Stimulated activated CD8-positive, alpha-beta memory T cell treated with anti-CD3 and anti-CD28 coated beads, Interleukin-7, amount 100 ng/mL, for 24 hours (primary cell): ENCODE results near the gene CDK6.

Experiments used
- DNase-seq: peaks from one replicate; pipeline ENCODE4 v3.0.0-alpha.2; 2020; ENCODE audit warnings: low read depth

The CDK6 gene

DNA sequence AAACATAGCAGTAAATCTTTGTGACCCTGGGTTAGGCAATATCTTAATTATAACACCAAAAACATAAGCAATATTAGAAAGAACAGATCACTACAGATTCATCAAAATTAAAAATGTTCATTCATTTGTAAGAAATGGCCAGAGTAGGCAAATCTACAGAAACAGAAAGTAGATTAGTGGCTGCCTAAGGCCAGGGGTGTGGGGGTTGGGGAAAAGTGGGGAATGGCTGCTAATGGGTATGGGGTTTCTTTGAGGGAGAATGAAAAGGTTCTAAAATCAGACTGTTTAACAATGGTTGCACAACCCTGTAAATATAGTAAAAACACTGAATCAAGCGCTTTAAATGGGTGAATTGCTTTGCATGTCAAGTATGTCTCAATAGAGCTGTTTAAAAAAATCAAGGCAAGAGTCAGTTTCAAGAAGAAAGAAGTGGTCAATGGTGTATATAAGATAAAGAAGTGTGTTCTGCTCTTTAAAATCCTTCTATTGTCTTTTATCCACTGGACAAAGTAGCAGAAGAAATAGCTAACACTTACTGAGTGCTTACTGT, 42.6 kb downstream of the CDK6 start:
- DNase-seq = no peak

DNA sequence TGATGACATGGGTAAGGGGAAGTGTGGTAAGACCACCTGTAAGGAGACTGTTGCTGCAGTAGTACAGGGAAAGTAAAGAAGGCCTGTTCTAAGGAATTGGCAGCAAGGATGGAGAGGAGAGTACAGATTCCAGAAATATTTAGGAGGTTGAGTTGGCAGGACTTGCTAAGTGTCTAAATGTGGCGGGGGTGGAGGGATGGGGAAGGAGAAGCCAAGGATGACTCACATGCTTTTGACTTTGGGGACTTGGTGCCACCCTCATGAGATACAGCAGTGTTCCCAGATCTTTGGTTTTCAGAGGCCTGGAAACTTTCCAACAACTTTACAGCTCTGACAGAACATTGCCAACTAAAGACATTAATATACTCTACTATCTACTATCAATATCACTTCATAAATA, 45.4 kb downstream of the CDK6 start:
- DNase-seq = no peak

DNA sequence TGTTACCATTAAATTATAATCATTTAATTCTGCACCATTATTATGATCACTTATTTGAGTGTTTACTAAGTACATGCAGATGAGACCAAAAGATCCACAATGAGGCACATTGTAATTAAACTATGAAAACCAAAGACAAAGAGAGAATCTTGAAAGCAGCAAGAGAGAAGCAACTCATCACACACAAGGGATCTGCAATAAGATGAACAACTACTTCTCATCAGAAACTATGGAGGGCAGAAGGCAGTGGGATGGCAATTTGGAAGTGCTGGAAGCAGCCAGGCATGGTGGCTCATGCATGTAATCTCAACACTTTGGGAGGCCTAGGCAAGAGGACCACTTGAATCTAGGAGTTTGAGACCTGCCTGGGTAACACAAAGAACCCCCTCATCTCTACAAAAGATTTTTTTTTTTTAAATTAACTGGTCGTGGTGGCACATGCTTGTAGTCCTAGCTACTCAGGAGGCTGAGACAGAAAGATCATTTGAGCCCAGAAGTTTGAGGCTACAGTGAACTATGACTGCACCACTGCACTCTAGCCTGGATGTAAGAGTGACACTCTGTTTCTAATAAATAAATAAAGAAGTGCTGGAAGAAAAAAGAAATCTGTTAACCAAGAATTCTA, 47.7 kb downstream of the CDK6 start:
- DNase-seq = no peak

DNA sequence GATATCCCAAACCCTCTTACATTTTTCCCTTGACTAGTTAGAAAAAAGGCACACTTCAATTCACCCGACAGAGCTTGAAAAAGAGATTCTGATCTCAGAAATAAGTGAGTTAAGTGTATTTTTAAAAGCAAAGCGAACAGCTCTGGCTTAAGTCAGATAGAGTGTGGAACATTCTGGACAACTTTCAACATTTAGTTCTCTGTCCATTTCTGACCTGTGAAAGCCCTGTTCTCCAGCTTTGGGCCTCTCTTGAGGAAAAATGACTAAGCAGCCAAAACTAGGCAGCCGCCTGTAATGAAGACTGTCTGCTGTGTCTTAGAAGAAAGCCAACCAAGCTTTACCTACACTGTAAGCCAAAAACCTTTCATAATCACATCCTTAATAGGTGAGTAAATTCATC, 50.5 kb downstream of the CDK6 start:
- DNase-seq = no peak

DNA sequence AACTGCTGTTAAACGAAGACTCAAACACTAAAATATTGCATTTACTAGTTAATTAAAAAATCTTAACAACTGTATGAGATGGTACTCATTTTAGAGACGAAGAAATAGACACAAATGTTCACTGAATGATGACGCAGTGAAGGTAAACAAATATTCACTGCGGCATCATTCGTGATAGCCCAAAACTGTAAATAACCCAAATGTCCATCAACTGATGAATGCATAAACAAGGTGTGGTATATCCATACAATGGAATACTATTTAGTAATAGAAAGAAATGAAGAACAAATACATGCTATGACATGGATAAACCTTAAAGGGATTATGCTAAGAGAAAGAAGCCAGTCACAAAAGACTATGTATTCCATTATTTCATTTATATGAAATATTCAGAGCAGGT, 51.4 kb downstream of the CDK6 start:
- no peak for DNase-seq

DNA sequence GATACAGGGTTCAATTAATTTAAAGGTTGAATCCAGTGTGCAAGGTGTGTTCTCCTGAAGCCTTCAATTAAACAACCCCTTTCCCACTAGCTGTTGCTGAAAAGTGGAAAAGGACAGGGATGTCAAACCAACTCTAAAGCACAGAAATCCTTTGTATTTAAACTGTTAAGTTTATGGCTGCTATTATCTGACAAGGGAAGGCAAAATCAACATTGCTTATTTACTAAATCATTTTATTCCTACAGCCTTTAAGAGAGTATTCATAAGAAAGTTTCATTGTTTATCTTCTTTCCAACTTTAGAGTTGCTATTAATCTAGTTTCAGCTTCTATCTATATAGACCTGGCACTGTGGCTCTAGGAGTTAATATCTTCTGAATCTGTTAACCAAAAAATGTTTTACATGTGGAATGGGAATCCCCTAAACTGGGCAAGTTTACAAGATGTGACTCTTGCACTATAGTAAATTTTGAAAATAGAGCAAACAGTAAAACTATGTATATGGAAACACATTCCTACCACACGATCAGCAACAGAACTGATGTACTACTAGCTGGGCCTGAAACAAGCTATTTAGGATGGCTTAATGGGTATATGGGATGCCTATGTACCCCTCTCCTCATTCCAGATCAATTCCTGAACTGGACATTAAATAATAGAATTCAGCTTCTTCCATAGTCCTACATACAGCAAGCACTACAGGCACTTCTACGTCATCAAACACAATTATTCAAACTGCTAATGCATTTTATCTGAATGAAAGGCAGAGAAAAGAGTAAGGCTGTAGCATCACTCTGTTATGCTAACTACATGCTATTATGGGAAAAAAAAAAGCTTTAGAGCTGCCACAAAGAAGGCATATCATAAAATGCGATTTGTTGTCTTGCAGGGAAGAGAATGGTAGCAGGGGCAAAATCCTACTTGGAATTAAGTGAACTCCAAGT, 52.8 kb downstream of the CDK6 start:
- no peak for DNase-seq

DNA sequence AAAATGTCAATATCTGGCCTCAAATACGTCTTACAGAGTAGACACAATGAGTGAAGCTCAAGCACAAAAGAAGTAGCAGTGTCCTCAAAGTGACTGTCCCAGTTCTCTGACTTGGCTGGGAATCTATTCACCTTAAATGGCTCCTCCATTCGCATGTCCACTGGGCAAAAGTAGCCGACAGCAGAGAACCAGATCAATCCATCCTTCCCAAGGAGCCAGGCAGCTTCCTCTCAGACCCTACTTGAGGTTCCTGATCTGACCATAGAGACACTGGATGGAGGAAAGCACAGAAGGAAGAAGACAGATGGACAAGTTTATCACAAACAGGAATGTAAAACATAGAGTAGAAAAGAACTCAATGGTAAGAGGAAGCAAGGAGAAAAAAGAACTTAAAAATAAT, 53.5 kb downstream of the CDK6 start:
- DNase-seq = no peak

DNA sequence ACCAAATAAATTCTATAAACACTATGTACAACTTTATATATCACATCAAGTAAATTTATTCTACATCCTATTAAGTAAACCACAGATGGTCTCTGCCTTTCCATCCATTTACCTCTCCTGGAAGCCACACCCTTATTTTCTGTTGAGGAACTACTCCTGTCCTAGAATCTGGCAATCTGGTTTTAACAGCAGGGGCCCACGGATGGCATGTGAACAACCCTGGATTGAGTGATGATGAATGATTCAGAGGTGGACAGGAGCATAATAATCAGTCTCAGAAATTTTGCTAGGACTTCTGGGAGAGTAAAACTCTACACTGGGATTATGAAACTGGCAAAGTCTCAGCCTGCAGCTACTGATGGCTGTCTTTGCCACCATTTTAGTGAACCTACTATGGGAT, 54.1 kb downstream of the CDK6 start:
- no peak for DNase-seq

DNA sequence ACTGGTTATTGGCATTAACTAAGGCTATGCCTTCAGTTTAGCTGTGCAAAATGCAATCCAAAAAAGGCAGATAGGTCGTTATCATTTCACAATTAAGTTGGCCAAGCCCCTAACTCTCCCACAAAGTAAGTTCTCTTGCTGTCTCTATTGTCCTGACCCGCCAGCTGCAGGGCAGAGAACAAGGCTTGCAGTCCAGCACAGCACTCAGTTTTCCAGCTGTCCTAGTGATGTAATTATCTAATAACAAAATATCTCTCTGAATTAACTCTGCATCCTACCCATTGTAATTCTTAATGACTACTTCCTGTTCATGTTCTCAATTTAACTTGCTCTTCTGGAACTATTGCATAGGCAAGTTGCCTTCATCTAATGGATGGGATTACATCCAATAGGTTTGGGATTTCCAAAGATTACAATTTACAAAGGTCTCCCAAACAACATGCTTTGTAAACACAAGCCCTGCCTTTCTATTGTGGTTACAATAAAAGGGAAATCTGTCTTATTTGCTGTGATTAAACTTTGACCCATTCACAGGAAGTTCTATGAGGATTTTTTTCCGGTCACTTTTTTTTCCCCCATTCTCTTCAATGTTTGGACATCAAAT, 55.2 kb downstream of the CDK6 start:
- no peak for DNase-seq

DNA sequence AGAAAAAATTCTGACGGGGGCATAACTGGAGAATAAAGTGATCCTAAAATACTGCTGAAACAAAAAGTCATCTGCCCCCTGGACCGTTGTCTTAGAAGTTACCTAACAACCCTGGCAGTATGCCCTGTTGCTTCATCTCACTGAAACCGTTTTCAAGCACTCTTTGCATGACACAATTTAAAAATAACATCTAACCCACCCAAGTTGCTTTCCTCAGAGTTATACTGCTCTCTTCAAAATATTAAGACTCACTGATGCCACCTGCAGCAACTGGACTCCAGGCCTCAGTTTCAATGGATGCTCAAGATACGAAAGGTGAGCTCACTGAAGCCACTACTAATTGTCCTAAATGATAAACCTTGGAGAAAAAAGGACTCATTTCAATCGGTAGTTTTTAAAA, 57.4 kb downstream of the CDK6 start:
- no peak for DNase-seq

DNA sequence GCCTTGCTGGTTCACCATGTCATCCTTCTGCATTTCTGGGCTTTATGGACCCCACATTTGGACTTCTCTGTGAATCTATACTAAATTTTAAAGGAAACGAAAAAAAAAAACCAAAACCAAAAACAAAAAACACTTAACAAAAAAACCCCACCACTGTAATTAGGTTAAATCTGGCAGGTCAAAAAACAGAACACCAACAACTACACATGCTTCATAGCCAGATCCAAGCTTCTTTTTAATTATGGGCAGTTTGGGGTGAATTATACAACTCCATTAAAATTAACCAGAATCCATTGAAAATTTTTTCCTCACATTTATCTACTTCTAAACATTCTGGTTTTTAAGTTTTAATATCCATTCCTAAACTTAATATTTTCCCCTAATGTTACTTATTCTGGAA, 58.4 kb downstream of the CDK6 start:
- no peak for DNase-seq

DNA sequence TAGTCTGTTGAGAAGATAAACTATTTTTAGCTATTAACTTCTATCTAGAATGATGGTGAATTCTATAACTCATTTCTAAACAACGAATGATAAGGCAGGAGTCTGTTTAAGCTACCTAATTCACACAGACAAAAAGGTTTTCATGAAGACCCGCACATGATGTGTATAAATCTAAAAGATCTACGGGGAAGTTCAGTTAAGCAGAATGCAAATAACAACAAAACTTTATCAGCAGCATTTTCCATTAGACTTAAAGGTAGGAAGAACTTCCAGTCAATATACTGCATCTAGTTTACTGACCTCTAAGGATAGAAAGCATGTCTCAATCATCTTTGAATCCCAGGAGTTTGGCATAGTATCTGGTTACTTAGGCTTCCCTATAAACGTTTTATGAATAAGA, 62.6 kb downstream of the CDK6 start:
- DNase-seq = no peak

DNA sequence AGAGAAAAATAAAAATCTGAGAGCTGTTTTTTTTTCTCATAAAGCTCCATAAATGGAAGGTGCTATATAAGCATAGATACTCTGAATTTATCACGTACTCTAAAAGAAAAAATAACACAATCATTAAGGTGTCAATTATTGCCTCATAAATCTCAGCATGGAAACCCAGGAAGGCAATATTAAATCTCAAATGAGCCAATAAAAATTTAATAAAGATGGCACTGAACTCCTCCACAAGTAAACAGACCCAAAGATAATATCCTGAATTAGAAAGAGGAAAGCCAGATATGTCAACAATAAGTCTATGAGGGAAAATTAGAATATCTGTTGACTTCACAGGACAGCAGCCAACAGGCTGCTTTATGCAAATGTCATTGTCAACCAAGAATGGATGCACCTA, 66.5 kb downstream of the CDK6 start:
- no peak for DNase-seq

DNA sequence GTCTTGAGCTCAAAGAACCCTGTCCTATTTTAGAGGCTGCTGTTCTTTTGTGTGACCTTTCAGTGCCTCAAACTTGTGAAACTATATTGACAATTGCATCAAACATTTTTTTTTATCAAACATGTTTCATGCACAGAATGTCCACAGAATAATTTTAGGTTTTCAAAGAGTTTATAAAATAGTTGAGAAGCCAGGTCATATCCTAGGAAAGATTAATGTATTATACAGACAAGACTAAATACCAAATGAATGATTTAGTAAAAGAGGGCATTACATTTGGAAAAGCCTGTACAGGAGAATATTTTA, 67.0 kb downstream of the CDK6 start:
- DNase-seq = no peak

DNA sequence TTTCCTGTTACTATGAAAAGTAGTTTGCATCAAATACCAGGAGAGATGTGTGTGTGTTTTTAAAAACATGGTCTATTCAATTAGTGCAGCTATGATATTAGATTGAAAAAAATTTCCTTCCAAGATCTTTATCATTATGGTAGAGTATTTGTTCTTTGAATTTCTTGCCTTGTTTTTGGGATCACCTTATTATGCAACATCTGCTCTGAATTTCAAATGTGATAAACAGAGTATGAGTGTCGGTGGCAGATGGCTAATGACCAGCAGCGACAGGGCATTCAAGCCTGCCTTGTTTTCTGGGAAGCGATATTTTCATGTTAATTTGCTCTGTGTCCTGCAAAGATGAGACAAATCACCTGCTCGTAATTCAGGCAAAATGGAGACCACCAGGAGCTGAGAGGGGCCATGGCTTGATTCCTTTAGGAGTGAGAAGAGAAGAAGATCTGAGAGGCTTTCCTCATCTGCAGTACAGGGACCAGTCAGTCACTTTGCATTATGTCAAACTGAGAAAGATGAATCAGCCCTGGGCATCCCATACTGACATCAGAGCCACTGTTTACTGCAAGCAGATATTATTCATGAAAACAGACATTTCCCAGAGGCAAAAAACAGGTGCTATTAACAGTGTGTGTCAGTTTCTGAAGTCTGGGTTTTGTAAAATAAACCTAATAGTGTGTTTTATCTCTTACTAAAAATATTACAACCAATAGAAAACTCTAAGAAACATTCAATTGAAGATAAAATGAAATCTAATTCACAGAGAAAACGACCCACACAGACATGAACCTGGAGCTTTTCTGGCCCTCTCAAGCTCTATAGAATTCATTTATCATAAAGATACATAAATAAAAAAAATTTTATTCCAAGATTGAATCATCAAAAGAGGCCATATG, 67.6 kb downstream of the CDK6 start:
- no peak for DNase-seq

DNA sequence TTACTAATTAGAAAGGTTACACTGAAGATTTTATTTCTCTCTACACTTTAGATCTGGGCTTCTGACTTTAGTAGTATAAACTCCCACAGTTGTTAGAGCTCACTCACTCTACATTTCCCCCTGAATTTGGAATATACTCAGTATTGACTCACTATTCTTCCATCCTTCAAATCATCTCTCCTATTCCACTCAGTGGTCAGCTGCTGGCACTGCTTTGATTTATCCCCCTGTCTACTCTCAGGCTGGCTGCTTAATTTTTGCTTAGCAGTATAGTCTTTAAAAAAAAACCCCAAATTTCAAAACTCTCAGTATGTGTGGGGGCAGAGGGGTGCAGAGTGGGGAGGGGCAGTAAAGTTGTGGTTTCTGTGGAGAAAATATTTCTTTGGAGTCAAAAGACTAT, 68.9 kb downstream of the CDK6 start:
- DNase-seq = no peak

DNA sequence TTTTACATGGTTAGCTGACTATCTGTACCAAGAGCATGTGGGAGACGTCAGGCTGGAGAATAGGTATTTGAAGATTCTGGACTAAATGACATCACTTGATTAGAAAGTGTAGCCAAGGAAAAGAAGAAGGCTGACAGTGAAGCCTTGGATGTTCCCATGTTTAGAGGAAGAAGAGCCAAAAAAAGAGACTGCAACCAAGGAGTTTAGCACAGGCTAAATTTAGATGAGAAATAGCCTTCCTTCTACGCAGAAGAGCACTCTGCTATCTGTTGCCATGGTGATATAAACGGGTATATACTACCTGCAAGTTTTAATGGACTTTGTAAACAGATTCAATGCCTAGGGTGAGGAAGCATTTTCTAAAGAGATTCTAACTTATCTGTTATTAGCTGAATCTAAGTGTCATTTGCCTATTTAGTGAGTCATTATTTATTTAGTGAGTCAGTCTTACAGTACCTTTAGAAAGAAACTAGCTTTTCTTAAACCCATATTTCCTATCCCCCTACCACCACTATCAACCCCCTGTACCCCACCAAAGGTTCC, 69.8 kb downstream of the CDK6 start:
- DNase-seq = no peak

DNA sequence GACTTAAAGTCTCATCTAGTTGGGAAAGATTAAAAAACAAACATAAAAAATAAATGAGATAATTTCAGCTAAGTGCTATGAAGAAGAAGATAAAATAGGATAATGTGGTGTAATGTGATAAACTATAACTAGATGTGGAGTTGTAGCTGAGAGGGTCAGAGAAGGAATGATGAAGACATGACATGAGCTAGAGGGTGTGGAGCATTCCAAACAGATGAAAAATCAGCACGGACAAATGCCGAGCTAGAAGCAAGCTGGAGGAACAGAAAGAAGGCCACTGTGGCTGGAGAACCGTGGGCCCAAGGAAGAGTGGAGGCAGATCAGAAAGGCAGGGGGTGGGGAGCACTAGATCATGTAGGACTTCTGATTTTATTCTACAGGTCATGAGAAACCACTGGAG, 70.6 kb downstream of the CDK6 start:
- no peak for DNase-seq

DNA sequence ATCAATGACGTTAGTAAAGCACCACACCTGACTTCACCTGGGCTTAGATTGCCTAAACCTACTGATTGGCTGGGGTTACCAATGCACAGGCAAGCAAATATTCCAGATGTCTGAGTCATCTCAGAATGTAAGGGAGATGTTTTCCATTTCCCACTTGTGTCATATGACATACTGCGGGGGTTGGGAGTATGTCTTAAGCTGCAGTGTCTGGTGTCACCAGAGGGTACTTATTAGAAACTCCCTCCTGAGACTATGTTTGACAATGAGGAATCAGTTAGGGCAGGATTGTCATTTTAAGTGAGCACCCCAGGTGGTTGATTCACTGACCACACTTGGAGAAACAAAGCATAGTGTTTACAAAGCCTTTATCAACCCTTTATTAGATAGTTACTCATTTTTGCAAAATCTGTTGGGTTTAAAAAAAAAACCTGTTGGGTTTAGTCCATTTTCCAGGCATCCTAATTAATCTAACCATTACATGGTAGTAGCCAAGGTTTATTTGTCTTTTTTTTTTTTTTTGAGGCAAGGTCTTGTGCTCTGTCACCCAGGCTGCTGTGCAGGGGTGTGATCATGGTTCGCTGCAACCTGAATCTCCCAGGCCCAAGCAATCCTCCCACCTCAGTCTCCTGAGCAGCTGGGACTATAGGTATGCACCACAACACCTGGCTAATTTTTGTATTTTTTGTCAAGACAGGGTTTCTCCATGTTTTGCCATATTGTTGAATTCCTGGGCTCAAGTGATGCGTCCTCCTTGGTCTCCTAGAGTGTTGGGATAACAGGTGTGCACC, 72.5 kb downstream of the CDK6 start:
- DNase-seq = no peak

DNA sequence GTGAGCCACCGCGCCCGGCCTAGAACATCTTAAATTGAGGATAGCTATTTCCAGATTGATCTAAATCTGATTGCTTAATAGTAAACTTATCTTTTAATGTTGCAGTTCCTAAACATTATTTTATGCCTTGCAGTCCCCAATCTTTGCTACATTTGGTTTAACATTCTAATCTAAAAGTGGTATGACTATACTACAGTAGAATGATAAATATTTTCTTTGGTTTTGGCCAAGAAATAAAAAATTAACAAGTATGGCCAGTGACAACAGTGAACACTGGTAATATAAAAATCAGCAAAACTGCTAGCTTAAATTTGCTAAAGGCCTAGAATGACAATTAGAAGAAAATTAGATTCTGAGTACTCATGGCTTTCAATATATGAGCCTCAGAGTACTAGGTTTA, 73.5 kb downstream of the CDK6 start:
- DNase-seq = no peak
